PC-9 (cell line): Measurements from ENCODE around the gene ERP29. TPM values are rescaled to one million over a fixed set of nuclear protein-coding genes. Genes with fewer than 3 reads are reported as not detected.

ENCODE experiments used
- BruUV-seq: library from RNA; stranded (reverse); fragments of 400-500 nt; replicated peaks from 2 replicates; lab custom pipeline; 2021; lab: Mats Ljungman, UMichigan
- CTCF ChIA-PET: fragments of 300-600 bp; sonication (Branson Sonifier 250); formaldehyde crosslinking; loops from one replicate; lab custom pipeline; 2022; ENCODE audit warnings: antibody characterized with exemption; lab: Charles Lee
- POLR2A ChIA-PET: fragments of 300-600 bp; sonication (Branson Sonifier 250); formaldehyde crosslinking; loops from one replicate; lab custom pipeline; 2022; ENCODE audit warnings: antibody characterized with exemption; ENCODE audit not compliant: unreplicated experiment; lab: Charles Lee
- DNase-seq, 2 experiments: peaks; one replicate each; pipeline versions ENCODE4 v3.0.0 to v3.0.0-alpha.2; 2015 to 2022; ENCODE audit warnings: mixed read lengths in 1 of 2
- H2AFZ ChIP-seq: fragments of 200-600 bp; sonication (generic); 2 replicates; pipeline ENCODE4 v1.8.1; 2017; ENCODE audit warnings: antibody characterized with exemption
- H3F3A ChIP-seq: fragments of 200-600 bp; sonication (generic); 2 replicates; pipeline ENCODE4 v1.8.1; 2017; ENCODE audit warnings: antibody characterized with exemption, mild to moderate bottlenecking, low read depth; ENCODE audit not compliant: insufficient read depth
- H3K27ac ChIP-seq: fragments of 200-600 bp; sonication (generic); 2 replicates; pipeline ENCODE4 v1.6.1; 2016; ENCODE audit warnings: mixed run types
- H3K27me3 ChIP-seq: fragments of 200-600 bp; sonication (generic); 2 replicates; pipeline ENCODE4 v1.6.1; 2016; ENCODE audit warnings: low read depth, mixed run types; ENCODE audit not compliant: insufficient read depth
- H3K36me3 ChIP-seq: fragments of 200-600 bp; sonication (generic); 2 replicates; pipeline ENCODE4 v1.6.1; 2016; ENCODE audit warnings: low read depth, mixed run types
- H3K4me1 ChIP-seq: fragments of 200-600 bp; sonication (generic); replicated peaks from 2 replicates; pipeline ENCODE4 v1.6.1; 2016; ENCODE audit warnings: mixed run types; ENCODE audit not compliant: insufficient read depth
- H3K4me2 ChIP-seq: fragments of 200-600 bp; sonication (generic); 2 replicates; pipeline ENCODE4 v1.6.1; 2017; ENCODE audit warnings: mixed run types
- H3K4me3 ChIP-seq: fragments of 200-600 bp; sonication (generic); 2 replicates; pipeline ENCODE4 v1.6.1; 2016; ENCODE audit warnings: mixed run types
- H3K79me2 ChIP-seq: fragments of 200-600 bp; sonication (generic); 2 replicates; pipeline ENCODE4 v1.6.1; 2017; ENCODE audit warnings: low read depth, mixed run types
- H3K9me2 ChIP-seq: fragments of 200-600 bp; sonication (generic); 2 replicates; pipeline ENCODE4 v1.8.1; 2017; ENCODE audit warnings: mild to moderate bottlenecking; ENCODE audit not compliant: insufficient read depth
- H3K9me3 ChIP-seq: fragments of 200-600 bp; sonication (generic); 2 replicates; pipeline ENCODE4 v1.8.1; 2016; ENCODE audit warnings: low read depth; ENCODE audit not compliant: insufficient read depth
- H4K20me1 ChIP-seq: fragments of 200-600 bp; sonication (generic); 2 replicates; pipeline ENCODE4 v1.8.1; 2017; ENCODE audit not compliant: insufficient read depth
- CTCF ChIP-seq: fragments of 200-600 bp; sonication (generic); conservative IDR thresholded peaks from 2 replicates; pipeline ENCODE4 v1.6.1; 2017; ENCODE audit warnings: mixed run types, antibody characterized with exemption, mild to moderate bottlenecking, moderate library complexity
- EZH2 ChIP-seq: fragments of 200-600 bp; sonication (generic); IDR thresholded peaks from 2 replicates; pipeline ENCODE4 v1.8.0; 2017; ENCODE audit warnings: antibody characterized with exemption, low read depth
- intact Hi-C: fragments of 100-400 bp; cut with micrococcal nuclease; formaldehyde crosslinking; loops from one replicate; pipeline ENCODE4 v1.10.0; 2022; ENCODE audit not compliant: unreplicated experiment
- total RNA-seq: library from RNA; stranded (reverse); gene quantifications from 2 replicates; pipeline ENCODE4 v1.2.3, GENCODE V29; 2021

The ERP29 gene
- total RNA-seq, 1 experiment from 2014 or later, result 131 TPM

GRCh38 chr12:111975161-111975931 lies 37.9 kb upstream of the ERP29 start:
- H3K4me2 ChIP-seq, result no peak overlapping the region
- TF ChIP-seq EZH2, result no peak
- no peak for TF ChIP-seq CTCF
- no TSS peak for BruUV-seq
- intact Hi-C loops, result no loop called here
- H3K4me1 ChIP-seq, result peaks cover 7% of the 10 kb centered on the region
- ChIA-PET CTCF (interaction anchor here (0.7 kb wide), 1 partner anchor 14 kb away, joined by 4 read pairs; no protein-coding TSS in a partner anchor), POLR2A (no interaction called here)
- no peaks in the 10 kb centered on the region for H3K27me3 ChIP-seq
- no peak for DNase-seq
- no peaks in the 10 kb centered on the region for H4K20me1 ChIP-seq
- H3K36me3 ChIP-seq, result no peaks in the 10 kb centered on the region
- no peak overlapping the region for H3K4me3 ChIP-seq
- H3K79me2 ChIP-seq, result no peaks in the 10 kb centered on the region; the same call in 1 of the 2 replicates
- no peaks in the 10 kb centered on the region; the same call in none of the 2 replicates for H3F3A ChIP-seq
- no peaks in the 10 kb centered on the region for H3K9me2 ChIP-seq
- 0 out of 2 replicates have a peak, but pooled peaks cover 6% of the 10 kb centered on the region for H3K9me3 ChIP-seq
- no peak overlapping the region for H3K27ac ChIP-seq
- H2AFZ ChIP-seq, result no peak overlapping the region

GRCh38 chr12:111976291-111976690 lies 36.9 kb upstream of the ERP29 start:
- intact Hi-C loops, result no loop called here
- ChIA-PET CTCF (no interaction called here), POLR2A (interaction anchor here (0.8 kb wide), 1 partner anchor 36 kb away, joined by 4 read pairs; the partner anchor contains the start of gene TMEM116)
- Histone ChIP-seq H3K79me2 (no peaks in the 10 kb centered on the region; the same call in 1 of the 2 replicates), H3K9me2 (no peaks in the 10 kb centered on the region), H3K27ac (peak overlapping the region; percentile 22; the same call in 1 of the 2 replicates), H3F3A (no peaks in the 10 kb centered on the region; the same call in none of the 2 replicates), H4K20me1 (no peaks in the 10 kb centered on the region), H3K4me2 (no peak overlapping the region), H2AFZ (no peak overlapping the region), H3K27me3 (no peaks in the 10 kb centered on the region), H3K9me3 (no peaks in the 10 kb centered on the region), H3K36me3 (no peaks in the 10 kb centered on the region), H3K4me3 (no peak overlapping the region), H3K4me1 (peaks cover 7% of the 10 kb centered on the region)
- no peak for DNase-seq
- no TSS peak for BruUV-seq
- no peak for TF ChIP-seq EZH2

- ChIA-PET CTCF (no interaction called here), POLR2A (interaction anchor here (0.8 kb wide), 1 partner anchor 36 kb away, joined by 4 read pairs; the partner anchor contains the start of gene TMEM116)
- TF ChIP-seq CTCF, result no peak
- no peak for TF ChIP-seq EZH2
- no peak overlapping the region for H2AFZ ChIP-seq
- no peaks in the 10 kb centered on the region; the same call in 1 of the 2 replicates for H3F3A ChIP-seq
- no peak overlapping the region for H3K4me2 ChIP-seq
- H3K27me3 ChIP-seq, result no peaks in the 10 kb centered on the region
- H3K27ac ChIP-seq, result peak overlapping the region; percentile 22; the same call in 1 of the 2 replicates
- BruUV-seq, result no TSS peak
- no peaks in the 10 kb centered on the region; the same call in 1 of the 2 replicates for H3K79me2 ChIP-seq
- H4K20me1 ChIP-seq, result no peaks in the 10 kb centered on the region
- no peak for DNase-seq
- peaks cover 7% of the 10 kb centered on the region for H3K4me1 ChIP-seq
- no peak overlapping the region for H3K4me3 ChIP-seq
- no peaks in the 10 kb centered on the region for H3K36me3 ChIP-seq
- H3K9me2 ChIP-seq, result no peaks in the 10 kb centered on the region
- intact Hi-C loops, result no loop called here
- no peaks in the 10 kb centered on the region for H3K9me3 ChIP-seq
These were observed 36.4 kb upstream of the ERP29 start for GRCh38 chr12:111976860-111977259.
